Breast epithelium (tissue), 3 donors: ENCODE measurements around the gene HERC2.

Experiments used
- CTCF ChIP-seq, 3 donors: fragments of 450-650 bp; IDR thresholded peaks; one replicate each; pipeline ENCODE4 v1.5.1; 2016 to 2017; ENCODE audit warnings: antibody characterized with exemption in 3 of 3, mild to moderate bottlenecking in 3 of 3, moderate library complexity in 3 of 3
- POLR2A ChIP-seq: fragments of 450-650 bp; IDR thresholded peaks from one replicate; pipeline ENCODE4 v1.6.1; 2016; ENCODE audit warnings: antibody characterized with exemption, mild to moderate bottlenecking, moderate library complexity
- POLR2AphosphoS5 ChIP-seq, 3 donors: sonication (generic); formaldehyde crosslinking; IDR thresholded peaks; one replicate each; pipeline ENCODE4 v1.6.1; 2017; ENCODE audit warnings: antibody characterized with exemption in 3 of 3

DNA sequence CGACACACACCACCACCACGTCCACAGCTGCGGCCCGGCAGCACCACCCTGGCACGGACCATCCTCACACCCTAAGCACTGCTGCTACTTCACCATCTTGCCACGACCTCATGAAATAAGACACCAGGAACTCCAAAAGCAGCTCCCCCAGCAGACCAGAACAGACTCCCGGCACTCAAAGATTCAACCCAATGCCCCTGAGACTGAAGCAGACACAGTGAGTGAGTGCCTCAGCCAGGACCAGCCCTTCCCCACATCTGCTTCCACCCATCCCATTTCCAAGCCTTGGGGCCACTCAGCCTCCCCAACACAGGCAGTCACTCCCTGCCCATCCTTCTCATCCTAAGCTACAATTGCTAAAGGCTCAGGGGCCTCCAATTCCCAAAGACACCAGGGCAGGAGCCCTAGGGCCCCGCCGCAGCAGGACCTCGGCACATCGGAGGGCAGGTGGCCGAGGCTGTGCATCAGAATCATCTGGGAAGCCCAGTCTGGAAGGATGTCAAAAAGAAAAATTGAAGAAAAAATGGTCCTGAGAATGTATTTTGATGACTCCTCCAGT, 204.5 kb downstream of the HERC2 start:
- no peak for TF ChIP-seq POLR2A
- TF ChIP-seq POLR2AphosphoS5 (IDR thresholded peaks at IDR 0.05), result no peak
- no peak for TF ChIP-seq CTCF (IDR thresholded peaks at IDR 0.05)
